ENCODE measurements around the gene TBC1D14.

TBC1D14 gene

DNA sequence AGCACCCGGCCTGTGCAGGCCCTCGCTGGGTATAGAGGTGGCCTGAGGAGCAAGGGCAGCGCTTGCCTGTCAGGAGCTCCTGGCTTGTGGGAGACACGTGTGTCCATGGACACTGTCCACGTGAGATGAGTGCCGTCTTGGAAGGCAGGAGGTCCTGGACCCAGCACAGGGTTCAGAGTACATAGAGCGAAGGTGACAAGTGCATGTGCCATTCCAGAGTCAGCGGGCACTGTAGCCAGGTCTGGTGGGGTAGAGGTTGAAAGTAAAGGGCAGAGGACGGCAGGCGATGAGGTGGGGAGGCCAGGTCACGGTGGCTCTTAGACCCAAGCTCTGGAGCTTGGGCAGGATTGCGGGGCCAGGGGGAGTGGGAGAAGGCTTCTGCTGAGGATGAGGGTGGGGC is 105.2 kb downstream of the TBC1D14 start:
- WGBS (ENCODE audit: insufficient coverage, insufficient read length) = no CpG with 5 or more reads among the region's 12 CpGs
- no peaks in the 10 kb centered on the region for H3K27me3 ChIP-seq (ENCODE audit: control insufficient read depth, insufficient read depth, low read length)
- H3K27ac ChIP-seq (ENCODE audit: low read length) = no peak overlapping the region
- no peak for DNase-seq (ENCODE audit: low read depth, low spot score)
- H3K36me3 ChIP-seq (ENCODE audit: control insufficient read depth, insufficient read depth, low read length) = peaks cover 10% of the 10 kb centered on the region
- no peaks in the 10 kb centered on the region for H3K4me1 ChIP-seq (ENCODE audit: control insufficient read depth, insufficient read depth, low read length)
- no peak overlapping the region for H3K4me3 ChIP-seq (ENCODE audit: low read length)
- H3K9me3 ChIP-seq (ENCODE audit: control insufficient read depth, insufficient read depth, low read length) = no peaks in the 10 kb centered on the region

DNA sequence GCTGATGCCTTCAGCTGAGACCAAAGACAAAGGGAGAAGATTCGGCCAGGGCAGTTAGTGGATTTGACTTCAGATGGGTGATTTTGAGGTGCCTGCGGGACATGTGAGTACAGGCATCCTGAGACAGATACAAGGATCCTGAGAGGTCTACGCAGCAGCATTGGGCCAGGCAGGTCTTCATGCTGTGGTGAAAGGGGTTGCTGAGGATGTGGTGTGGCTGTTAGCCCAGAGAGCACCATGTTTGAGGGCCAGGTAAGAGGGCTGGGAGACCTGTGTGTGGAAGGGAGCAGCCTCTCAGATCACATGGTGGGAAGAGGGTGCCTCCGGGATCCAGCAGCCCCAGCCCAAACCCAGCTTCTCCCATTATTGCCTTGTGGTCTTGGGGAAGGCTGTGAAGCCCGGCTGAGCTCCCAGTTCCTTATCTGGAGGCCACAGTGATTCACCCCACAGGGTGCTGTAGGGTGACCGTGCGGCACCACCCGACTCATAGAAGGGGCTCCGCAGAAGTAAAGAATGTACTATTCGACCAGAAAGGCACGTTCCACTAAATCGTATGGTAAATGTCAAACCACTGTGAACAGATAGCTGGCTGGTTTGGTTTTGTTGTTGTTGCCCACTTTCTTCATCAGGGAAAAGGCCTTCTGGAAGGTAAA is 105.9 kb downstream of the TBC1D14 start:
- DNase-seq (ENCODE audit: low read depth, low spot score) = no peak
- H3K27ac ChIP-seq (ENCODE audit: low read length) = no peak overlapping the region
- H3K4me1 ChIP-seq (ENCODE audit: control insufficient read depth, insufficient read depth, low read length) = no peaks in the 10 kb centered on the region
- H3K9me3 ChIP-seq (ENCODE audit: control insufficient read depth, insufficient read depth, low read length) = no peaks in the 10 kb centered on the region
- no CpG with 5 or more reads among the region's 12 CpGs for WGBS (ENCODE audit: insufficient coverage, insufficient read length)
- peaks cover 10% of the 10 kb centered on the region for H3K36me3 ChIP-seq (ENCODE audit: control insufficient read depth, insufficient read depth, low read length)
- no peak overlapping the region for H3K4me3 ChIP-seq (ENCODE audit: low read length)
- no peaks in the 10 kb centered on the region for H3K27me3 ChIP-seq (ENCODE audit: control insufficient read depth, insufficient read depth, low read length)

DNA sequence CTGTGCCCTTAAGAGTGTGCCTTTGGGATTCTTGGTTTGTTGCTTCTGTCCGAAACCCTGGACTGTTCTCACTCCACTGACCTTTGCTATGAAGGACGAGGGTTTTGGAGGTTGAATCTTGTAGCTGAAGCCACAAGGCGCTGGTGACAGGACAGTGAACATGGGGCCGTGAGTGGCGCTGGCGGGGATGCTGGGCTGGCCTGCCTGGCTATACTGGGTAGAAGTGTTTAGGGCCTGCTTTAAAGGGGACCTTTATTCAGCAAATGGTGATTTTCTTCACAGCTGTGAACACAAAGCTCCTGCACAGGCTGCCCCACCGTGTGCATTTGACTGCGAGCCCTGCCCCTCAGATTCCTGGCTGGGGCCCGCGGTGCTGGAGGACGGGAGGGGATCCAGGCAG is 106.5 kb downstream of the TBC1D14 start:
- no CpG with 5 or more reads among the region's 11 CpGs for WGBS (ENCODE audit: insufficient coverage, insufficient read length)
- no peak for DNase-seq (ENCODE audit: low read depth, low spot score)
- Histone ChIP-seq H3K9me3 (ENCODE audit: control insufficient read depth, insufficient read depth, low read length) (no peaks in the 10 kb centered on the region), H3K36me3 (ENCODE audit: control insufficient read depth, insufficient read depth, low read length) (peaks cover 12% of the 10 kb centered on the region), H3K4me3 (ENCODE audit: low read length) (no peak overlapping the region), H3K4me1 (ENCODE audit: control insufficient read depth, insufficient read depth, low read length) (no peaks in the 10 kb centered on the region), H3K27ac (ENCODE audit: low read length) (no peak overlapping the region), H3K27me3 (ENCODE audit: control insufficient read depth, insufficient read depth, low read length) (no peaks in the 10 kb centered on the region)

DNA sequence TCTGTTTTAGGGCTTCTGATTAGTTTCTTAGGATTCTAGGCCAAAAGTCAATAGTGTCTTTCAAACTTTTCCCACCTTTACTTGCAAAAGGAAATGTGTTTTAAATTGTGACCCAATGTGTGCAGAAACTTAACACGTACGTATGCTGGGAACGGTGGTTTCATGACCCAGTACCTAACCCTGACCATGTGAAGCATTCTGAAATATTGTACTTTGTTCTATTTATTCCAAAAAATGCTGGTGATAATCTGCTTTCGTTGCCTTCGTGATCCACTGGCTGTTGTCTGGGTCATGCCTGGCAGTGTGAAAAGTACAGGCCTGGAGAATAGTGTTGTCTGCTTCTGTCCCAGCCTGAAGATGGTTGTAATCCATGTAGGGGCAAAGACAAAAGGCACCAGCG is 106.9 kb downstream of the TBC1D14 start:
- no peak for DNase-seq (ENCODE audit: low read depth, low spot score)
- Histone ChIP-seq H3K36me3 (ENCODE audit: control insufficient read depth, insufficient read depth, low read length) (peaks cover 12% of the 10 kb centered on the region), H3K4me1 (ENCODE audit: control insufficient read depth, insufficient read depth, low read length) (no peaks in the 10 kb centered on the region), H3K27me3 (ENCODE audit: control insufficient read depth, insufficient read depth, low read length) (no peaks in the 10 kb centered on the region), H3K4me3 (ENCODE audit: low read length) (no peak overlapping the region), H3K9me3 (ENCODE audit: control insufficient read depth, insufficient read depth, low read length) (no peaks in the 10 kb centered on the region), H3K27ac (ENCODE audit: low read length) (no peak overlapping the region)
- WGBS (ENCODE audit: insufficient coverage, insufficient read length) = no CpG with 5 or more reads among the region's 6 CpGs

DNA sequence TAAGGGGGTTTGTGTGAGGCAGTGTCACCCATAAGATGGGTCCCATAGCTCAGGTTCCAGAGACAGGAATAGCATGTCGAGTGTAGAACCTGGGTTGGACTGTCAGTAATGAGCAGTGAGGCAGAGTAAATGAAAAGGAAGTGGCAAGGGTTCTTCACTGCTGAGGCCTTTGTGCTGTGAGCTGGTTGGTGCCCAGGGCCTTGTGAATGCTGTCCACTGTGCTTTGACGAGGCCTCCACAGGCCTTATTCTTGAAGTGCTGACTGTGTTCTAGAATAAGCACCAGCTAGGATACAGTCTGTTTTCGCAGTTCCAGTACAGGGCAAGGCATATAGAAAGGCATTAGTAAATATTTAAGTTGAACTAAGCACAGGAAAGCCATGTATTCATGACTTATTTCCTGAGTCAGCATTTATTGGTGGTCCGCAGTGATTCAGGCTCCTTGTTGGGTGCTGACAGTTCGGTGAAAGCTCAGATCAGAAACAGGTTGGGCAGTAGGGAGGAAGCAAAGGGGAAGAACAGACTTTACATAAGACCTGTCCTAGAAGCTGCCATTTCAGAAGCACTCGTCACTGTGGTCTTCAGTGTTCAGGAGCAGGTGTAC is 107.9 kb downstream of the TBC1D14 start:
- WGBS (ENCODE audit: insufficient coverage, insufficient read length) = no CpG with 5 or more reads among the region's 6 CpGs
- H3K4me1 ChIP-seq (ENCODE audit: control insufficient read depth, insufficient read depth, low read length) = no peaks in the 10 kb centered on the region; the same call in 1 of the 2 replicates
- DNase-seq (ENCODE audit: low read depth, low spot score) = no peak
- no peak overlapping the region for H3K4me3 ChIP-seq (ENCODE audit: low read length)
- no peaks in the 10 kb centered on the region for H3K9me3 ChIP-seq (ENCODE audit: control insufficient read depth, insufficient read depth, low read length)
- peaks cover 18% of the 10 kb centered on the region for H3K36me3 ChIP-seq (ENCODE audit: control insufficient read depth, insufficient read depth, low read length)
- H3K27ac ChIP-seq (ENCODE audit: low read length) = no peak overlapping the region
- H3K27me3 ChIP-seq (ENCODE audit: control insufficient read depth, insufficient read depth, low read length) = no peaks in the 10 kb centered on the region

DNA sequence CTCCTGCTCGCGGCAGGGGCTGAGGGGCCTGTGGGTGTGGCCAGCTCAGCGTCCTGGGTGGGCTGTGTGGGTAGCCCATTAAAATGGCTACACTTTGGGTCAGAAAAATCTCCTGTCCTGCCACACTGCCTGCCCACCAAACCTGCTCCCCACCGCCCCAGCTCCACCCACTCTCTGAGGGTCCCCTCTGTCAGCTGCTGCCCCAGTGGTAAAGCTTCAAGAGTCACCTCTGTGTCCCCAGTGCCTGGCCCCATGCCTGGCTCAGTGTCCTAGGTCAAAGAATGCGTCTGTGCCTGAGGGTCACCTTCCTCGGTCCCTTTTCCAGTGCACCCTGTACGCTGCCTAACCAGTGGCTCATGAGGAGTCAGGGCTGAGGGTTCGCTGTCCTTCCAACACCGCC is 108.7 kb downstream of the TBC1D14 start:
- H3K27me3 ChIP-seq (ENCODE audit: control insufficient read depth, insufficient read depth, low read length) = no peaks in the 10 kb centered on the region
- H3K4me3 ChIP-seq (ENCODE audit: low read length) = no peak overlapping the region; the same call in 1 of the 2 replicates
- peaks cover 16% of the 10 kb centered on the region for H3K36me3 ChIP-seq (ENCODE audit: control insufficient read depth, insufficient read depth, low read length)
- DNase-seq (ENCODE audit: low read depth, low spot score) = no peak
- no peak overlapping the region for H3K27ac ChIP-seq (ENCODE audit: low read length)
- WGBS (ENCODE audit: insufficient coverage, insufficient read length) = no CpG with 5 or more reads among the region's 9 CpGs
- no peaks in the 10 kb centered on the region for H3K9me3 ChIP-seq (ENCODE audit: control insufficient read depth, insufficient read depth, low read length)
- no peaks in the 10 kb centered on the region; the same call in 1 of the 2 replicates for H3K4me1 ChIP-seq (ENCODE audit: control insufficient read depth, insufficient read depth, low read length)

DNA sequence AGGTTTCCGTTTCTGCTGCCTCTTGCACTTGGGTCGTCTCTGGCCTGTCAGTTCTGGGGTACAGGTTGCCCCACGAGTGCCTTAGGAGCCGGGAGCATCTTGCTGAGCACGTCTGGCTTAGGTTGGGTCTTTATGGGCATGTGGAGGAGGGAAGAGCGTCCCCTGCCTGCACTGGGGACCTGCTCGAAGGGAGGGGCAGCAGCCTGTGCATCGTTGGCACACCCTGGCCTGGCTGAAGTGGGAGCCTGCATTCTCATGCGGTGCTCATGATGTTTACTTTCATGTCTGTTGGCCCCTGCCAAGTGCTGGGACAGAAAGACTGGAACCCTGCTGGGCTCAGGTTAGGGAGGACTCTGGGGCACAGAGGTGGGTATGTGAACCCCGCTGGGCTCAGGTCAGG is 109.7 kb downstream of the TBC1D14 start:
- peaks cover 14% of the 10 kb centered on the region for H3K36me3 ChIP-seq (ENCODE audit: control insufficient read depth, insufficient read depth, low read length)
- H3K4me1 ChIP-seq (ENCODE audit: control insufficient read depth, insufficient read depth, low read length) = no peaks in the 10 kb centered on the region; the same call in 1 of the 2 replicates
- no peaks in the 10 kb centered on the region for H3K27me3 ChIP-seq (ENCODE audit: control insufficient read depth, insufficient read depth, low read length)
- no peak for DNase-seq (ENCODE audit: low read depth, low spot score)
- H3K27ac ChIP-seq (ENCODE audit: low read length) = no peak overlapping the region
- no peaks in the 10 kb centered on the region for H3K9me3 ChIP-seq (ENCODE audit: control insufficient read depth, insufficient read depth, low read length)
- H3K4me3 ChIP-seq (ENCODE audit: low read length) = no peak overlapping the region
- no CpG with 5 or more reads among the region's 10 CpGs for WGBS (ENCODE audit: insufficient coverage, insufficient read length)

DNA sequence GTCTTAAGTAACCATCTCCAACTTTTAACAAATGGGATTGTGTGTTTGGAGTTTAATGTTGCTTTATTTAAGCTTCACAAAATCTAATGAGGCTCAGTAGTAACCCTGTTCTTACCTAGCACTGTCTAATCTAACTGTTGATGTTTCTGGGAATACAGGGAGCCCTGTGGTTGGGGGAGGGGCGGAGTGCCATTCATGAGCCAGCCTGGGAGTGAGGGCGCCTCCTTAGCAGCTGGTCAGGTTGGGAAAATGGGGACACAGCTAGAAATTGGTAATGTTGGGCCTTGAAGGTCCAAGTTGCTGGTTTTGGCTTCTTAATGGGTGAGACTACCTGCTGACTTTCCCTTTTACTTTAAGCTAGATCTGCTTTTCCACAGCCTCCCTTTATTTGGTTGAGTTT is 110.7 kb downstream of the TBC1D14 start:
- no peak overlapping the region for H3K4me3 ChIP-seq (ENCODE audit: low read length)
- no CpG with 5 or more reads among the region's 2 CpGs for whole genome bisulfite sequencing (ENCODE audit: insufficient coverage, insufficient read length)
- H3K36me3 ChIP-seq (ENCODE audit: control insufficient read depth, insufficient read depth, low read length) = peaks cover 12% of the 10 kb centered on the region
- H3K27me3 ChIP-seq (ENCODE audit: control insufficient read depth, insufficient read depth, low read length) = no peaks in the 10 kb centered on the region
- no peak overlapping the region for H3K27ac ChIP-seq (ENCODE audit: low read length)
- H3K9me3 ChIP-seq (ENCODE audit: control insufficient read depth, insufficient read depth, low read length) = no peaks in the 10 kb centered on the region
- no peak for DNase-seq (ENCODE audit: low read depth, low spot score)
- H3K4me1 ChIP-seq (ENCODE audit: control insufficient read depth, insufficient read depth, low read length) = no peaks in the 10 kb centered on the region; the same call in 1 of the 2 replicates

DNA sequence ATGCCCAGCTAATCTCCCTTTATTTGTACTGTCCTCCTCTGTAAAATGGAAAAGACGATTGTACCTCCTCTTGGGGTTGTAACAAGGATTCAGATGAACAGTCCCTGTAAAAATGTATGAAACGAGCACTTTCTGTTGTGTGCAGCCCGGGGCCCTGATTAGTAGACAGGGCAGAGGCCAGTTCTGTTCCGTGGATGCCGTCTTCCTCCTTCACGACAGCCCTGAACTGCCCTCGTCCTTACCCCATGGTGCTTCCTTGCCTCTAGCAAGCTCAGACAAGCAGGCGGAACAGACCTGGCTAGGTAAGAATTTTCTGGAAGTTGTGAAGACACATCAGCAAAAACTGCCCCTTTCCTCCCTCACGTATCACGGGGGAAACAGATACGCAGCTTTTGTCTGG is 111.2 kb downstream of the TBC1D14 start:
- Histone ChIP-seq H3K4me3 (ENCODE audit: low read length) (no peak overlapping the region), H3K9me3 (ENCODE audit: control insufficient read depth, insufficient read depth, low read length) (no peaks in the 10 kb centered on the region), H3K4me1 (ENCODE audit: control insufficient read depth, insufficient read depth, low read length) (no peaks in the 10 kb centered on the region; the same call in 1 of the 2 replicates), H3K36me3 (ENCODE audit: control insufficient read depth, insufficient read depth, low read length) (peaks cover 12% of the 10 kb centered on the region), H3K27ac (ENCODE audit: low read length) (no peak overlapping the region), H3K27me3 (ENCODE audit: control insufficient read depth, insufficient read depth, low read length) (no peaks in the 10 kb centered on the region)
- DNase-seq (ENCODE audit: low read depth, low spot score) = no peak
- no CpG with 5 or more reads among the region's 11 CpGs for WGBS (ENCODE audit: insufficient coverage, insufficient read length)

DNA sequence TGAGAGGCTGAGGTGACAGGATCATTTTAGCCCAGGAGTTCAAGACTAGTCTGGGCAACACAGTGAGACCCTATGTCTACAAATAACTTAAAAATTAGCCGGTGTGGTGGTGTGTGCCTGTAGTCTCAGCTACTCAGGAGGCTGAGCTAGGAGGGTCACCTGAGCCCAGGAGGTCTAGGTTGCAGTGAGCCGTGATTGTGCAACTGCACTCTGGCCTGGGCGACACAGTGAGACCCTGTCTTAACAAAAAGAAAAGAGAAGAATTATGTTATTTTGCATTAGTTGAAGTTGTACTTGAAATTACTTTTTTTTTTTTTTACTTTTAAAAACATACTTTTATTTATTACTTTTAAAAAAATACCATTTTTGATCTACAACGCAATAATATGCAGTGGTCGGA is 111.7 kb downstream of the TBC1D14 start:
- Histone ChIP-seq H3K4me3 (ENCODE audit: low read length) (no peak overlapping the region), H3K9me3 (ENCODE audit: control insufficient read depth, insufficient read depth, low read length) (no peaks in the 10 kb centered on the region), H3K27ac (ENCODE audit: low read length) (no peak overlapping the region), H3K27me3 (ENCODE audit: control insufficient read depth, insufficient read depth, low read length) (no peaks in the 10 kb centered on the region), H3K4me1 (ENCODE audit: control insufficient read depth, insufficient read depth, low read length) (no peaks in the 10 kb centered on the region; the same call in 1 of the 2 replicates), H3K36me3 (ENCODE audit: control insufficient read depth, insufficient read depth, low read length) (peaks cover 12% of the 10 kb centered on the region; the same call in 1 of the 2 replicates)
- WGBS (ENCODE audit: insufficient coverage, insufficient read length) = no CpG with 5 or more reads among the region's 5 CpGs
- DNase-seq (ENCODE audit: low read depth, low spot score) = no peak
